Measurements from ENCODE around the gene PRKCG.

GRCh38 chr19:53945998-53946397 lies 64.0 kb downstream of the PRKCG start:
- TF ChIP-seq, protein P1, sequence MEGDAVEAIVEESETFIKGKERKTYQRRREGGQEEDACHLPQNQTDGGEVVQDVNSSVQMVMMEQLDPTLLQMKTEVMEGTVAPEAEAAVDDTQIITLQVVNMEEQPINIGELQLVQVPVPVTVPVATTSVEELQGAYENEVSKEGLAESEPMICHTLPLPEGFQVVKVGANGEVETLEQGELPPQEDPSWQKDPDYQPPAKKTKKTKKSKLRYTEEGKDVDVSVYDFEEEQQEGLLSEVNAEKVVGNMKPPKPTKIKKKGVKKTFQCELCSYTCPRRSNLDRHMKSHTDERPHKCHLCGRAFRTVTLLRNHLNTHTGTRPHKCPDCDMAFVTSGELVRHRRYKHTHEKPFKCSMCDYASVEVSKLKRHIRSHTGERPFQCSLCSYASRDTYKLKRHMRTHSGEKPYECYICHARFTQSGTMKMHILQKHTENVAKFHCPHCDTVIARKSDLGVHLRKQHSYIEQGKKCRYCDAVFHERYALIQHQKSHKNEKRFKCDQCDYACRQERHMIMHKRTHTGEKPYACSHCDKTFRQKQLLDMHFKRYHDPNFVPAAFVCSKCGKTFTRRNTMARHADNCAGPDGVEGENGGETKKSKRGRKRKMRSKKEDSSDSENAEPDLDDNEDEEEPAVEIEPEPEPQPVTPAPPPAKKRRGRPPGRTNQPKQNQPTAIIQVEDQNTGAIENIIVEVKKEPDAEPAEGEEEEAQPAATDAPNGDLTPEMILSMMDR (IDR thresholded peaks at IDR 0.05): no peak
- TF ChIP-seq POLR2A (IDR thresholded peaks at IDR 0.05): no peak
